GM11168 (cell line): ENCODE measurements around the gene ITGA3.

ENCODE experiments used
- in situ Hi-C: fragments of 300-500 bp; cut with MboI; formaldehyde crosslinking; loops from one replicate; pipeline ENCODE4 v1.12.0; 2022; ENCODE audit warnings: low sequenced_read_pairs; ENCODE audit not compliant: unreplicated experiment

ITGA3 gene

GRCh38 chr17:50055426-50056216, at the start of gene ITGA3:
Gene ITGA3 (plus strand): TSS chr17:50056110. CDS start chr17:50056440, 330 bp downstream.
- in situ Hi-C loops: no loop called here

- in situ Hi-C loops: no loop called here
Measured at GRCh38 chr17:50009282-50009681, 46.6 kb upstream of the ITGA3 start.

GRCh38 chr17:50013079-50013478, 42.8 kb upstream of the ITGA3 start:
- in situ Hi-C loops: no loop called here

GRCh38 chr17:50014471-50015088, 41.3 kb upstream of the ITGA3 start:
- in situ Hi-C loops: no loop called here

- in situ Hi-C loops: no loop called here
Measured at GRCh38 chr17:50015146-50015545, 40.8 kb upstream of the ITGA3 start.

- in situ Hi-C loops: no loop called here
Measured at GRCh38 chr17:50018909-50019308, 37.0 kb upstream of the ITGA3 start.

- in situ Hi-C loops: no loop called here
Measured at GRCh38 chr17:50020841-50021599, 34.9 kb upstream of the ITGA3 start.

- in situ Hi-C loops: no loop called here
Measured at GRCh38 chr17:50021681-50022370, 34.1 kb upstream of the ITGA3 start.

- in situ Hi-C loops: no loop called here
Measured at GRCh38 chr17:50022463-50023130, 33.3 kb upstream of the ITGA3 start.

- in situ Hi-C loops: no loop called here
Measured at GRCh38 chr17:50023520-50023919, 32.4 kb upstream of the ITGA3 start.

GRCh38 chr17:50024808-50025207, 31.1 kb upstream of the ITGA3 start:
- in situ Hi-C loops: no loop called here

- in situ Hi-C loops: no loop called here
Measured at GRCh38 chr17:50026046-50026675, 29.7 kb upstream of the ITGA3 start.

- in situ Hi-C loops: no loop called here
Measured at GRCh38 chr17:50026837-50027171, 29.1 kb upstream of the ITGA3 start.

- in situ Hi-C loops: no loop called here
Measured at GRCh38 chr17:50027172-50027880, 28.6 kb upstream of the ITGA3 start.

GRCh38 chr17:50027881-50028735, 27.8 kb upstream of the ITGA3 start:
- in situ Hi-C loops: no loop called here

- in situ Hi-C loops: no loop called here
Measured at GRCh38 chr17:50028736-50029120, 27.2 kb upstream of the ITGA3 start.

- in situ Hi-C loops: no loop called here
Measured at GRCh38 chr17:50029185-50029584, 26.7 kb upstream of the ITGA3 start.

GRCh38 chr17:50033316-50033715, 22.6 kb upstream of the ITGA3 start:
- in situ Hi-C loops: no loop called here
